ENCODE data around the gene OLIG2. TPM values are rescaled to one million over a fixed set of nuclear protein-coding genes. Genes with fewer than 3 reads are reported as not detected.

The OLIG2 gene
- total and polyA plus RNA-seq, 5 donors, result not detected

- Histone ChIP-seq H3K4me3 (ENCODE audit: low read length) (no peak overlapping the region), H3K27ac (ENCODE audit: low read length) (no peak overlapping the region), H3K27me3 (ENCODE audit: control insufficient read depth, insufficient read depth) (peaks cover 6% of the 10 kb centered on the region), H3K4me1 (ENCODE audit: control insufficient read depth, insufficient read depth, low read length) (no peaks in the 10 kb centered on the region), H3K9me3 (ENCODE audit: control insufficient read depth, low read length) (no peaks in the 10 kb centered on the region)
- intact Hi-C loops (cut with DNase I), result no loop called here
- WGBS, result 4% methylated on average over 16 of the region's 16 CpGs
- ATAC-seq (no peak), DNase-seq (no peak)
Measured at GRCh38 chr21:33020558-33021100, 5.1 kb upstream of the OLIG2 start.

DNA sequence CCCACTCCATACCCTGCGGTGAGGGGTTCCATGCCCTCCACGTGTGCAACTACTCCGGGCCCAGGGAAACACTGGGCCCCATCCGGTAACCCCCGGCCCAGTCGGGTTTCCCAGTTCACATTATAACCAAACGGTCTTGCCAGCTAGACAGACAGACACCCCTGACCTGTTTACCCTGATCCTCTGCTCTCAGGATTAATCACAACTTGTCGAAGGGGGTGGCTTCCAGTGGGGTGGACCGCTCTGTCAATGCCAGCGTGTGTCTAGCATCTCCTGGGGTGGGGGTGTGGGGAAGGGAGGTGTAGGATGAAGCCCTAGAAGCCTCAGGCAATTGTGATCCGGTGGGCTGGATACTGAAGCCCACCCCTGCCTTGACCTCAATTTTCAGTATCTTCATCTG is 4.6 kb upstream of the OLIG2 start:
- DNase-seq (no peak), ATAC-seq (no peak)
- 13% methylated on average over 11 of the region's 11 CpGs for WGBS
- intact Hi-C loops (cut with DNase I), result no loop called here
- H3K4me3 ChIP-seq (ENCODE audit: low read length), result no peak overlapping the region
- no peak overlapping the region for H3K27ac ChIP-seq (ENCODE audit: low read length)
- no peaks in the 10 kb centered on the region for H3K9me3 ChIP-seq (ENCODE audit: control insufficient read depth, low read length)
- no peaks in the 10 kb centered on the region for H3K4me1 ChIP-seq (ENCODE audit: control insufficient read depth, insufficient read depth, low read length)
- H3K27me3 ChIP-seq (ENCODE audit: control insufficient read depth, insufficient read depth), result peaks cover 5% of the 10 kb centered on the region

DNA sequence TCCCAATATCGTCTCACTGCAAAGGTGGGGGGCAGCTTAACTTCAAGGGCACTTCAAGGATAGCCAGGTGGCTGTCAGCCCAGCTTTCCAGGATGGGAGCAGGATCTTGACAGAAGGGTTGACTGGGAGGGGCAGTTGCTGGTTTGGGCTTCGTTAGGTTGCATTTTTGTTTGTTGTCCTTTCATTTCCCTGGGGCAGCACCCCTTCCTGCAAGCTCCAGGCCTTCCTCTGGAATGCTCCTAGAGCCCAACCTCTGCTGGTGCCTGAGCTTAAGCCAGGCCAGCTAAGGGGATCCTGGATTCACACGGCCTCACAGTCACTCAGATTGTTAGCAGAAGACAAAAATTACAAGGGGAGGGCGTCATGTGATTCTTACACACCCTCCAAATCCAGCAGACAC is 4.1 kb upstream of the OLIG2 start:
- Histone ChIP-seq H3K27me3 (ENCODE audit: control insufficient read depth, insufficient read depth) (peaks cover 7% of the 10 kb centered on the region), H3K9me3 (ENCODE audit: control insufficient read depth, low read length) (no peaks in the 10 kb centered on the region), H3K4me3 (ENCODE audit: low read length) (no peak overlapping the region), H3K4me1 (ENCODE audit: control insufficient read depth, insufficient read depth, low read length) (no peaks in the 10 kb centered on the region), H3K27ac (ENCODE audit: low read length) (no peak overlapping the region)
- no peak for DNase-seq
- no peak for ATAC-seq
- intact Hi-C loops (cut with DNase I), result no loop called here
- WGBS, result 17% methylated on average over 4 of the region's 4 CpGs

DNA sequence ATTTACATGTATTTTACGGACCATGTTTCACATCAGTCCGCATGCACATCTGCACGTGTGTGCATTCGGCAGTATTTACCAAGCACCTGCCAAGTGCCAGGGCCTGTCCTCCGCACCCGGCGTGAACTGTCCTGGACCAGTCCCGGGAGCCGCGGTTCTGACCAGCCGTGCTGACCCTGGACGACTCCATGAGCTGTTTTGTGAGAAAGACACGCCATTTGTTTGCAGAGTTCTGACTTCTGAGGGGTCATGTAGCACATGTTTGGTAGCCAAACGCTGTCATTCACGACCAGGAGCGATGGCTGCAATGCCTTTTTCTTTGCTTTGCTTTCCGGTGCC is 3.3 kb upstream of the OLIG2 start:
- Histone ChIP-seq H3K4me3 (ENCODE audit: low read length) (no peak overlapping the region), H3K27me3 (ENCODE audit: control insufficient read depth, insufficient read depth) (peaks cover 4% of the 10 kb centered on the region), H3K27ac (ENCODE audit: low read length) (no peak overlapping the region), H3K9me3 (ENCODE audit: control insufficient read depth, low read length) (no peaks in the 10 kb centered on the region), H3K4me1 (ENCODE audit: control insufficient read depth, insufficient read depth, low read length) (no peaks in the 10 kb centered on the region)
- intact Hi-C loops (cut with DNase I), result no loop called here
- no peak for ATAC-seq
- DNase-seq, result no peak
- 9% methylated on average over 17 of the region's 17 CpGs for WGBS

DNA sequence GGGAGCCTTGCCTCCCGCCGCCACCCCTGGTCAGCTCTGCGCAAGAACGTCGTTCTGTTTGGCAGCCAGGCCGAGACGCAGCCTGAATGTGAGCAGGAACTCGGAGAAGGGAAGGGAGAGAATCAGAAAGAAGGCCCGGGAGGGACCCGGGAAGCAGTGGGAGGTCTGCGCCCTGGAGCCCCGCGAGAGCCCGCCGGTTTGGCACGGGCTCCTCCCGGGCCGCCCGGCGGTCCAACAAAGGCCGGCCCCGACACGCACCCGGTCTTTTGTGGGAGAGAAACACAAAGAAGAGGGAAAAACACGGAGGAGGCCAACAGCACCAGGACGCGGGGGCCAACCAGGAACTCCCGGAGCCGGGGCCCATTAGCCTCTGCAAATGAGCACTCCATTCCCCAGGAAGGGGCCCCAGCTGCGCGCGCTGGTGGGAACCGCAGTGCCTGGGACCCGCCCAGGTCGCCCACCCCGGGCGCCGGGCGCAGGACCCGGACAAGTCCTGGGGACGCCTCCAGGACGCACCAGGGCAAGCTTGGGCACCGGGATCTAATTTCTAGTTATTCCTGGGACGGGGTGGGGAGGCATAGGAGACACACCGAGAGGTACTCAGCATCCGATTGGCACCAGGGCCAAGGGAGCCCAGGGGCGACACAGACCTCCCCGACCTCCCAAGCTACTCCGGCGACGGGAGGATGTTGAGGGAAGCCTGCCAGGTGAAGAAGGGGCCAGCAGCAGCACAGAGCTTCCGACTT is 2.7 kb upstream of the OLIG2 start:
- DNase-seq (no peak), ATAC-seq (no peak)
- intact Hi-C loops (cut with DNase I), result no loop called here
- Histone ChIP-seq H3K27ac (ENCODE audit: low read length) (no peak overlapping the region), H3K4me3 (ENCODE audit: low read length) (no peak overlapping the region), H3K27me3 (ENCODE audit: control insufficient read depth, insufficient read depth) (peaks cover 4% of the 10 kb centered on the region), H3K9me3 (ENCODE audit: control insufficient read depth, low read length) (no peaks in the 10 kb centered on the region), H3K4me1 (ENCODE audit: control insufficient read depth, insufficient read depth, low read length) (no peaks in the 10 kb centered on the region)
- WGBS, result 2% methylated on average over 52 of the region's 52 CpGs

DNA sequence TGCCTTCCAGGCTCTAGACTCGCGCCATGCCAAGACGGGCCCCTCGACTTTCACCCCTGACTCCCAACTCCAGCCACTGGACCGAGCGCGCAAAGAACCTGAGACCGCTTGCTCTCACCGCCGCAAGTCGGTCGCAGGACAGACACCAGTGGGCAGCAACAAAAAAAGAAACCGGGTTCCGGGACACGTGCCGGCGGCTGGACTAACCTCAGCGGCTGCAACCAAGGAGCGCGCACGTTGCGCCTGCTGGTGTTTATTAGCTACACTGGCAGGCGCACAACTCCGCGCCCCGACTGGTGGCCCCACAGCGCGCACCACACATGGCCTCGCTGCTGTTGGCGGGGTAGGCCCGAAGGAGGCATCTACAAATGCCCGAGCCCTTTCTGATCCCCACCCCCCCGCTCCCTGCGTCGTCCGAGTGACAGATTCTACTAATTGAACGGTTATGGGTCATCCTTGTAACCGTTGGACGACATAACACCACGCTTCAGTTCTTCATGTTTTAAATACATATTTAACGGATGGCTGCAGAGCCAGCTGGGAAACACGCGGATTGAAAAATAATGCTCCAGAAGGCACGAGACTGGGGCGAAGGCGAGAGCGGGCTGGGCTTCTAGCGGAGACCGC is 2.0 kb upstream of the OLIG2 start:
- Histone ChIP-seq H3K9me3 (ENCODE audit: control insufficient read depth, low read length) (no peaks in the 10 kb centered on the region), H3K4me1 (ENCODE audit: control insufficient read depth, insufficient read depth, low read length) (no peaks in the 10 kb centered on the region), H3K27me3 (ENCODE audit: control insufficient read depth, insufficient read depth) (peaks cover 4% of the 10 kb centered on the region), H3K4me3 (ENCODE audit: low read length) (peak overlapping the region; percentile 8), H3K27ac (ENCODE audit: low read length) (no peak overlapping the region)
- WGBS, result 3% methylated on average over 49 of the region's 49 CpGs
- no peak for DNase-seq
- intact Hi-C loops (cut with DNase I), result no loop called here
- no peak for ATAC-seq

GRCh38 chr21:33024201-33025103 is 1.3 kb upstream of the OLIG2 start:
- no peaks in the 10 kb centered on the region for H3K4me1 ChIP-seq (ENCODE audit: control insufficient read depth, insufficient read depth, low read length)

DNA sequence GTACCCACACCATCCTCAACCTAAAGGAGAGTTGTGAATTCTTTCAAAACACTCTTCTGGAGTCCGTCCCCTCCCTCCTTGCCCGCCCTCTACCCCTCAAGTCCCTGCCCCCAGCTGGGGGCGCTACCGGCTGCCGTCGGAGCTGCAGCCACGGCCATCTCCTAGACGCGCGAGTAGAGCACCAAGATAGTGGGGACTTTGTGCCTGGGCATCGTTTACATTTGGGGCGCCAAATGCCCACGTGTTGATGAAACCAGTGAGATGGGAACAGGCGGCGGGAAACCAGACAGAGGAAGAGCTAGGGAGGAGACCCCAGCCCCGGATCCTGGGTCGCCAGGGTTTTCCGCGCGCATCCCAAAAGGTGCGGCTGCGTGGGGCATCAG is 638 bp upstream of the OLIG2 start:
- peaks cover 4% of the 10 kb centered on the region for H3K27me3 ChIP-seq (ENCODE audit: control insufficient read depth, insufficient read depth)
- 3% methylated on average over 22 of the region's 22 CpGs for WGBS

More at GRCh38 chr21:33024201-33025103, 1.3 kb upstream of the OLIG2 start:
- H3K4me3 ChIP-seq (ENCODE audit: low read length), result no peak overlapping the region
- WGBS, result 6% methylated on average over 40 of the region's 40 CpGs
- H3K27ac ChIP-seq (ENCODE audit: low read length), result no peak overlapping the region
- peaks cover 4% of the 10 kb centered on the region for H3K27me3 ChIP-seq (ENCODE audit: control insufficient read depth, insufficient read depth)
- ATAC-seq (no peak), DNase-seq (no peak)
- intact Hi-C loops (cut with DNase I), result no loop called here
- H3K9me3 ChIP-seq (ENCODE audit: control insufficient read depth, low read length), result no peaks in the 10 kb centered on the region

DNA sequence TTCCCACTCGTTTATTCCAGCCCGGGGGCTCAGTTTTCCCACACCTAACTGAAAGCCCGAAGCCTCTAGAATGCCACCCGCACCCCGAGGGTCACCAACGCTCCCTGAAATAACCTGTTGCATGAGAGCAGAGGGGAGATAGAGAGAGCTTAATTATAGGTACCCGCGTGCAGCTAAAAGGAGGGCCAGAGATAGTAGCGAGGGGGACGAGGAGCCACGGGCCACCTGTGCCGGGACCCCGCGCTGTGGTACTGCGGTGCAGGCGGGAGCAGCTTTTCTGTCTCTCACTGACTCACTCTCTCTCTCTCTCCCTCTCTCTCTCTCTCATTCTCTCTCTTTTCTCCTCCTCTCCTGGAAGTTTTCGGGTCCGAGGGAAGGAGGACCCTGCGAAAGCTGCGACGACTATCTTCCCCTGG is 716 bp downstream of the OLIG2 start:
- H3K4me3 ChIP-seq (ENCODE audit: low read length), result no peak overlapping the region
- no peaks in the 10 kb centered on the region for H3K9me3 ChIP-seq (ENCODE audit: control insufficient read depth, low read length)
- peaks cover 4% of the 10 kb centered on the region for H3K27me3 ChIP-seq (ENCODE audit: control insufficient read depth, insufficient read depth)
- H3K27ac ChIP-seq (ENCODE audit: low read length), result no peak overlapping the region
- no peaks in the 10 kb centered on the region for H3K4me1 ChIP-seq (ENCODE audit: control insufficient read depth, insufficient read depth, low read length)
- no peak for DNase-seq
- 3% methylated on average over 21 of the region's 21 CpGs for WGBS
- ATAC-seq, result no peak
- intact Hi-C loops (cut with DNase I), result no loop called here

More for the DNA sequence above, 638 bp upstream of the OLIG2 start:
- no peak overlapping the region for H3K27ac ChIP-seq (ENCODE audit: low read length)
- H3K4me1 ChIP-seq (ENCODE audit: control insufficient read depth, insufficient read depth, low read length), result no peaks in the 10 kb centered on the region
- no peak for DNase-seq
- ATAC-seq, result no peak
- no peak overlapping the region for H3K4me3 ChIP-seq (ENCODE audit: low read length)
- intact Hi-C loops (cut with DNase I), result no loop called here
- no peaks in the 10 kb centered on the region for H3K9me3 ChIP-seq (ENCODE audit: control insufficient read depth, low read length)

DNA sequence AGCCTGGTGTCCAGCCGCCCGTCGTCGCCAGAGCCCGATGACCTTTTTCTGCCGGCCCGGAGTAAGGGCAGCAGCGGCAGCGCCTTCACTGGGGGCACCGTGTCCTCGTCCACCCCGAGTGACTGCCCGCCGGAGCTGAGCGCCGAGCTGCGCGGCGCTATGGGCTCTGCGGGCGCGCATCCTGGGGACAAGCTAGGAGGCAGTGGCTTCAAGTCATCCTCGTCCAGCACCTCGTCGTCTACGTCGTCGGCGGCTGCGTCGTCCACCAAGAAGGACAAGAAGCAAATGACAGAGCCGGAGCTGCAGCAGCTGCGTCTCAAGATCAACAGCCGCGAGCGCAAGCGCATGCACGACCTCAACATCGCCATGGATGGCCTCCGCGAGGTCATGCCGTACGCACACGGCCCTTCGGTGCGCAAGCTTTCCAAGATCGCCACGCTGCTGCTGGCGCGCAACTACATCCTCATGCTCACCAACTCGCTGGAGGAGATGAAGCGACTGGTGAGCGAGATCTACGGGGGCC is 1.2 kb downstream of the OLIG2 start:
- H3K27ac ChIP-seq (ENCODE audit: low read length), result no peak overlapping the region
- no peaks in the 10 kb centered on the region for H3K9me3 ChIP-seq (ENCODE audit: control insufficient read depth, low read length)
- peaks cover 4% of the 10 kb centered on the region for H3K27me3 ChIP-seq (ENCODE audit: control insufficient read depth, insufficient read depth)
- WGBS, result 2% methylated on average over 54 of the region's 54 CpGs
- H3K4me1 ChIP-seq (ENCODE audit: control insufficient read depth, insufficient read depth, low read length), result no peaks in the 10 kb centered on the region
- ATAC-seq, result no peak
- DNase-seq, result no peak
- H3K4me3 ChIP-seq (ENCODE audit: low read length), result no peak overlapping the region
- intact Hi-C loops (cut with DNase I), result no loop called here

Data from right cardiac atrium (tissue), 5 donors.